ENCODE data around the gene BGN. TPM values are rescaled to one million over a fixed set of nuclear protein-coding genes. Genes with fewer than 3 reads are reported as not detected.

BGN gene
- total and polyA plus RNA-seq, 4 donors = 77.9 to 161 (median 126) TPM

GRCh38 chrX:153485396-153486080 lies 9.2 kb upstream of the BGN start:
- no peak for DNase-seq
- 75 to 78% methylated on average over 15 to 30 of the region's 30 CpGs for WGBS, 2 donors

GRCh38 chrX:153486171-153486570 lies 8.6 kb upstream of the BGN start:
- Histone ChIP-seq H3K9ac (ENCODE audit: insufficient read depth in 1 of 2, low read length in 2 of 2) (no peak overlapping the region), H3K36me3 (ENCODE audit: control insufficient read depth in 4 of 4, insufficient read depth in 4 of 4, low read length in 4 of 4) (no peaks in the 10 kb centered on the region), H3K4me1 (ENCODE audit: control insufficient read depth in 5 of 5, insufficient read depth in 5 of 5, low read length in 5 of 5) (peaks cover 0 to 59% (median 14%) of the 10 kb centered on the region in 5 donors), H3K4me3 (no peak overlapping the region), H3K27ac (ENCODE audit: low read depth in 1 of 2, low read length in 1 of 2) (no peak overlapping the region), H3K27me3 (ENCODE audit: control insufficient read depth in 3 of 3, insufficient read depth in 3 of 3, low read length in 2 of 3) (no peaks in the 10 kb centered on the region), H3K9me3 (ENCODE audit: control insufficient read depth in 4 of 4, insufficient read depth in 3 of 4, low read length in 3 of 4) (peaks cover 0 to 2% (median 0%) of the 10 kb centered on the region in 4 donors)
- ATAC-seq (ENCODE audit: insufficient read depth, low FRiP score) = no peak
- TF ChIP-seq CTCF (IDR thresholded peaks at IDR 0.05; ENCODE audit: control extremely low read depth, extremely low read depth) = no peak
- DNase-seq = peak in 2 of 3 donors; percentile 39 to 59
- 76 to 88% methylated on average over 7 to 10 of the region's 10 CpGs for WGBS, 2 donors

More at GRCh38 chrX:153485396-153486080, 9.2 kb upstream of the BGN start:
- Histone ChIP-seq H3K4me1 (ENCODE audit: control insufficient read depth in 5 of 5, insufficient read depth in 5 of 5, low read length in 5 of 5) (peaks cover 0 to 52% (median 14%) of the 10 kb centered on the region in 5 donors), H3K27me3 (ENCODE audit: control insufficient read depth in 3 of 3, insufficient read depth in 3 of 3, low read length in 2 of 3) (no peaks in the 10 kb centered on the region), H3K9me3 (ENCODE audit: control insufficient read depth in 4 of 4, insufficient read depth in 3 of 4, low read length in 3 of 4) (peaks cover 0 to 2% (median 0%) of the 10 kb centered on the region in 4 donors), H3K9ac (ENCODE audit: insufficient read depth in 1 of 2, low read length in 2 of 2) (no peak overlapping the region), H3K27ac (ENCODE audit: low read depth in 1 of 2, low read length in 1 of 2) (no peak overlapping the region), H3K4me3 (no peak overlapping the region), H3K36me3 (ENCODE audit: control insufficient read depth in 4 of 4, insufficient read depth in 4 of 4, low read length in 4 of 4) (no peaks in the 10 kb centered on the region)
- TF ChIP-seq CTCF (IDR thresholded peaks at IDR 0.05; ENCODE audit: control extremely low read depth, extremely low read depth) = no peak
- no peak for ATAC-seq (ENCODE audit: insufficient read depth, low FRiP score)

GRCh38 chrX:153487590-153488071 lies 7.1 kb upstream of the BGN start:
- Histone ChIP-seq H3K4me1 (ENCODE audit: control insufficient read depth in 5 of 5, insufficient read depth in 5 of 5, low read length in 5 of 5) (peaks cover 0 to 71% (median 18%) of the 10 kb centered on the region in 5 donors), H3K27me3 (ENCODE audit: control insufficient read depth in 3 of 3, insufficient read depth in 3 of 3, low read length in 2 of 3) (no peaks in the 10 kb centered on the region), H3K4me3 (no peak overlapping the region)

More at GRCh38 chrX:153487590-153488071, 7.1 kb upstream of the BGN start:
- WGBS, 2 donors = 56 to 60% methylated on average over 5 to 11 of the region's 11 CpGs
- H3K36me3 ChIP-seq (ENCODE audit: control insufficient read depth in 4 of 4, insufficient read depth in 4 of 4, low read length in 4 of 4) = no peaks in the 10 kb centered on the region
- H3K27ac ChIP-seq (ENCODE audit: low read depth in 1 of 2, low read length in 1 of 2) = peak overlapping the region; percentile 35 to 44
- ATAC-seq (ENCODE audit: insufficient read depth, low FRiP score) (no peak), DNase-seq (no peak)
- TF ChIP-seq CTCF (IDR thresholded peaks at IDR 0.05; ENCODE audit: control extremely low read depth, extremely low read depth) = no peak
- no peaks in the 10 kb centered on the region for H3K9me3 ChIP-seq (ENCODE audit: control insufficient read depth in 4 of 4, insufficient read depth in 3 of 4, low read length in 3 of 4)
- peak overlapping the region in 1 of 2 donors; percentile 49 for H3K9ac ChIP-seq (ENCODE audit: insufficient read depth in 1 of 2, low read length in 2 of 2)

Measured in lung (tissue), 12 donors.